K562 (cell line): Measurements from ENCODE around the gene DENND6A. TPM values are rescaled to one million over a fixed set of nuclear protein-coding genes. Genes with fewer than 3 reads are reported as not detected.

Experiments
- ATAC-seq: fragments of 200-7000 bp; cut with Tn5 transposase; 3 replicates; pipeline ENCODE4 v1.9.1; 2020; ENCODE audit warnings: moderate library complexity
- BruUV-seq: library from RNA; stranded (reverse); fragments of 400-500 nt; replicated peaks from 2 replicates; lab custom pipeline; 2021; lab: Mats Ljungman, UMichigan
- CTCF ChIA-PET: fragments of 300-600 bp; formaldehyde crosslinking; extraction: SDS; loops from one replicate; lab custom pipeline; 2021; ENCODE audit warnings: low intra/inter-chr PET ratio; lab: Yijun Ruan, JAX
- POLR2A ChIA-PET: fragments of 300-600, 350-650 bp; sonication (Branson Sonifier 250); formaldehyde crosslinking; extraction: SDS; loops from one replicate; lab custom pipeline; 2021; ENCODE audit warnings: antibody characterized with exemption, inconsistent platforms; lab: Yijun Ruan, JAX
- DNase-seq, 4 experiments: peaks; one replicate each; pipeline versions ENCODE4 v3.0.0 to v3.0.0-alpha.2; 2011 to 2018; ENCODE audit warnings: low spot score in 3 of 4, mixed read lengths in 3 of 4; ENCODE audit errors: extremely low read depth in 1 of 4
- FAIRE-seq: peaks from 2 replicates; lab custom pipeline; 2011; peaks lifted over from hg19 to GRCh38; lab: Jason Lieb, UNC
- H2AFZ ChIP-seq: 2 replicates; pipeline ENCODE4 v1.6.0; 2011; ENCODE audit warnings: low read depth, low read length, control low read depth, inconsistent platforms
- H3K27ac ChIP-seq: fragments of 200-600 bp; 3 replicates; pipeline ENCODE4 v1.8.0; 2011; ENCODE audit warnings: low read depth, mild to moderate bottlenecking, control low read depth, inconsistent platforms, low read length, moderate library complexity, mixed read lengths; ENCODE audit errors: extremely low read depth
- H3K27me3 ChIP-seq, 2 experiments: fragments of 300-600 bp in 1 of 2; 2 replicates in 1 of 2; 3 replicates in 1 of 2; pipeline versions ENCODE4 v1.6.0 to v1.8.0; 2011; ENCODE audit warnings: inconsistent platforms in 2 of 2, low read length in 2 of 2, mild to moderate bottlenecking in 1 of 2, mixed read lengths in 1 of 2, moderate library complexity in 1 of 2; ENCODE audit not compliant: control insufficient read depth in 2 of 2, insufficient read depth in 2 of 2
- H3K36me3 ChIP-seq: fragments of 300-600 bp; 3 replicates; pipeline ENCODE4 v1.8.0; 2011; ENCODE audit warnings: mild to moderate bottlenecking, low read length, inconsistent platforms; ENCODE audit not compliant: control insufficient read depth, insufficient read depth
- H3K4me1 ChIP-seq, 2 experiments: fragments of 200-600 bp in 1 of 2; replicated peaks in 1 of 2; 2 replicates in 1 of 2; 3 replicates in 1 of 2; pipeline versions ENCODE4 v1.5.1 to v1.8.0; 2011; ENCODE audit warnings: inconsistent platforms in 2 of 2, low read length in 2 of 2, mild to moderate bottlenecking in 1 of 2, mixed read lengths in 1 of 2, moderate library complexity in 1 of 2; ENCODE audit not compliant: control insufficient read depth in 2 of 2, insufficient read depth in 2 of 2
- H3K4me2 ChIP-seq: 2 replicates; pipeline ENCODE4 v1.6.1; 2011; ENCODE audit warnings: low read length, control low read depth, inconsistent platforms, mixed read lengths; ENCODE audit not compliant: insufficient read depth
- H3K4me3 ChIP-seq: fragments of 200-600 bp; sonication (generic), shearing (Covaris generic); 2 replicates; pipeline ENCODE4 v1.5.1; 2016; ENCODE audit warnings: control low read depth, inconsistent platforms
- H3K79me2 ChIP-seq: fragments of 200-600 bp; 3 replicates; pipeline ENCODE4 v1.8.0; 2011; ENCODE audit warnings: low read length, inconsistent platforms; ENCODE audit not compliant: control insufficient read depth, insufficient read depth
- H3K9ac ChIP-seq, 2 experiments: 2 replicates each; pipeline versions ENCODE4 v1.6.0 to v1.6.1; 2011; ENCODE audit warnings: low read depth in 2 of 2, low read length in 2 of 2, control low read depth in 1 of 2, inconsistent platforms in 1 of 2, mild to moderate bottlenecking in 1 of 2, mixed read lengths in 1 of 2; ENCODE audit not compliant: insufficient read depth in 1 of 2
- H3K9me1 ChIP-seq: one replicate; pipeline ENCODE4 v1.6.0; 2011; ENCODE audit warnings: inconsistent platforms, mild to moderate bottlenecking, low read length, moderate library complexity; ENCODE audit not compliant: control insufficient read depth, insufficient read depth
- H3K9me3 ChIP-seq: replicated peaks from 2 replicates; pipeline ENCODE4 v1.5.1; 2011; ENCODE audit warnings: low read depth, low read length, inconsistent platforms; ENCODE audit not compliant: control insufficient read depth, insufficient read depth
- H4K20me1 ChIP-seq: replicated peaks from 2 replicates; pipeline ENCODE4 v1.6.1; 2011; ENCODE audit warnings: low read length, inconsistent platforms, mixed read lengths; ENCODE audit not compliant: control insufficient read depth, insufficient read depth
- DNMT1 ChIP-seq: fragments of 450-650 bp; IDR thresholded peaks from 2 replicates; pipeline ENCODE4 v1.6.1; 2016; ENCODE audit warnings: antibody characterized with exemption, mild to moderate bottlenecking
- TCF15 ChIP-seq: fragments of 250-450 bp; sonication (Bioruptor Pico); IDR thresholded peaks from 2 replicates; pipeline ENCODE4 v1.8.0; 2022; ENCODE audit warnings: moderate library complexity, mild to moderate bottlenecking, inconsistent platforms
- ZNF384 ChIP-seq: IDR thresholded peaks from 2 replicates; pipeline ENCODE4 v1.6.1; 2012; ENCODE audit warnings: low read depth, low read length, improper control_type of control experiment
- WGBS: fragments of 100-300 bp; shearing (Covaris generic); methylation state at CpG from one replicate; pipeline ENCODE4 v1.1.6; 2016; ENCODE audit warnings: low coverage, mixed read lengths; ENCODE audit not compliant: insufficient coverage; ENCODE audit errors: missing lambda C conversion rate; 5-methylcytosine and 5-hydroxymethylcytosine counted together
- in situ Hi-C: fragments of 300-500 bp; cut with MboI; formaldehyde crosslinking; loops from 4 replicates; pipeline ENCODE4 v1.15.0; 2018; ENCODE audit warnings: inconsistent platforms, mixed read lengths
- intact Hi-C: fragments of 100-400 bp; cut with micrococcal nuclease; formaldehyde crosslinking; loops from 2 replicates; pipeline ENCODE4 v1.14.2; 2022
- polyA plus RNA-seq, 8 experiments: library from polyadenylated mRNA; depleted of rRNA in 4 of 8; stranded (reverse) in 5 of 8; unstranded in 3 of 8; fragments of >200 nt; fragmentation: Nextera tagmentation in 2 of 8; fragmentation: Illumina TruSeq in 1 of 8; extraction: Ambion mirVana in 2 of 8; extraction: Trizol in 1 of 8; gene quantifications; 2 replicates each; pipeline versions ENCODE4 v1.2.1 to v1.2.3, GENCODE V29; 2011 to 2014; ENCODE audit warnings: inconsistent platforms in 1 of 8, missing spikeins in 1 of 8
- total RNA-seq, 7 experiments: library from RNA; depleted of rRNA in 6 of 7; stranded (reverse); fragments of >200 nt in 6 of 7; fragmentation: Illumina TruSeq in 2 of 7; extraction: Trizol in 2 of 7; gene quantifications; 2 replicates each; pipeline versions ENCODE4 v1.2.1 to v1.2.3, GENCODE V29; 2011 to 2021; ENCODE audit warnings: low replicate concordance in 1 of 7
- TF ChIP-seq, protein P1 (sequence below): fragments of 450-650 bp; IDR thresholded peaks from 2 replicates; pipeline ENCODE4 v1.6.1; 2016

DENND6A gene
- total and polyA plus RNA-seq, 9 of the 15 experiments (the other 6 are each of a cell fraction or from before 2014, with no cell fraction given): 1.5 to 12.7 (median 7.1) TPM

- peaks cover 4 to 7% of the 10 kb centered on the region in 2 experiments; a peak in 3 of 5 replicates for H3K4me1 ChIP-seq
- peak; percentile 31; the same call in 1 of the 2 replicates for TF ChIP-seq ZNF384
- TF ChIP-seq TCF15 (CRISPR knock-in tag): no peak
- TF ChIP-seq, protein P1, sequence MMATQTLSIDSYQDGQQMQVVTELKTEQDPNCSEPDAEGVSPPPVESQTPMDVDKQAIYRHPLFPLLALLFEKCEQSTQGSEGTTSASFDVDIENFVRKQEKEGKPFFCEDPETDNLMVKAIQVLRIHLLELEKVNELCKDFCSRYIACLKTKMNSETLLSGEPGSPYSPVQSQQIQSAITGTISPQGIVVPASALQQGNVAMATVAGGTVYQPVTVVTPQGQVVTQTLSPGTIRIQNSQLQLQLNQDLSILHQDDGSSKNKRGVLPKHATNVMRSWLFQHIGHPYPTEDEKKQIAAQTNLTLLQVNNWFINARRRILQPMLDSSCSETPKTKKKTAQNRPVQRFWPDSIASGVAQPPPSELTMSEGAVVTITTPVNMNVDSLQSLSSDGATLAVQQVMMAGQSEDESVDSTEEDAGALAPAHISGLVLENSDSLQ: peak; percentile 66
- TF ChIP-seq DNMT1: no peak
- H3K9me3 ChIP-seq: no peaks in the 10 kb centered on the region
- FAIRE-seq: no peak
- H3K27me3 ChIP-seq: no peaks in the 10 kb centered on the region
- peak overlapping the region; percentile 73 for H3K4me3 ChIP-seq
- TSS peak; percentile 50 for BruUV-seq
- H2AFZ ChIP-seq: 0 out of 2 replicates have a peak overlapping the region, but pooled peaks have one; percentile 39
- ChIA-PET CTCF (no interaction called here), POLR2A (interaction anchor here (0.6 to 1.2 kb wide), 3 partner anchors 12 to 294 kb away, joined by 3 to 6 read pairs (median 3); no protein-coding TSS in a partner anchor)
- H3K79me2 ChIP-seq: peaks cover 56% of the 10 kb centered on the region
- peak overlapping the region; percentile 80 to 98 for H3K9ac ChIP-seq
- H3K9me1 ChIP-seq: no peaks in the 10 kb centered on the region
- H3K36me3 ChIP-seq: no peaks in the 10 kb centered on the region
- peak overlapping the region; percentile 80 for H3K4me2 ChIP-seq
- WGBS: 1% methylated on average over 18 of the region's 19 CpGs
- DNase-seq: peak in 1 of 4 experiments; percentile 17
- in situ Hi-C loops (no loop called here), intact Hi-C loops (loop anchor here (5.0 kb wide), 2 partner anchors 66 to 94 kb away; partner anchors contain the start of genes ARF4 and SLMAP)
- no peaks in the 10 kb centered on the region for H4K20me1 ChIP-seq
- peak overlapping the region; percentile 95 for H3K27ac ChIP-seq
- ATAC-seq: no peak
These were observed 1.3 kb downstream of the DENND6A start for GRCh38 chr3:57691411-57692132.
